Measurements from ENCODE around the gene COL18A1.

COL18A1 gene

GRCh38 chr21:45481566-45481965, 76.6 kb downstream of the COL18A1 start:
- no peak for FAIRE-seq
- DNase-seq (ENCODE audit: insufficient read length, low spot score), result no peak
- TF ChIP-seq, protein P1, sequence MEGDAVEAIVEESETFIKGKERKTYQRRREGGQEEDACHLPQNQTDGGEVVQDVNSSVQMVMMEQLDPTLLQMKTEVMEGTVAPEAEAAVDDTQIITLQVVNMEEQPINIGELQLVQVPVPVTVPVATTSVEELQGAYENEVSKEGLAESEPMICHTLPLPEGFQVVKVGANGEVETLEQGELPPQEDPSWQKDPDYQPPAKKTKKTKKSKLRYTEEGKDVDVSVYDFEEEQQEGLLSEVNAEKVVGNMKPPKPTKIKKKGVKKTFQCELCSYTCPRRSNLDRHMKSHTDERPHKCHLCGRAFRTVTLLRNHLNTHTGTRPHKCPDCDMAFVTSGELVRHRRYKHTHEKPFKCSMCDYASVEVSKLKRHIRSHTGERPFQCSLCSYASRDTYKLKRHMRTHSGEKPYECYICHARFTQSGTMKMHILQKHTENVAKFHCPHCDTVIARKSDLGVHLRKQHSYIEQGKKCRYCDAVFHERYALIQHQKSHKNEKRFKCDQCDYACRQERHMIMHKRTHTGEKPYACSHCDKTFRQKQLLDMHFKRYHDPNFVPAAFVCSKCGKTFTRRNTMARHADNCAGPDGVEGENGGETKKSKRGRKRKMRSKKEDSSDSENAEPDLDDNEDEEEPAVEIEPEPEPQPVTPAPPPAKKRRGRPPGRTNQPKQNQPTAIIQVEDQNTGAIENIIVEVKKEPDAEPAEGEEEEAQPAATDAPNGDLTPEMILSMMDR (IDR thresholded peaks at IDR 0.05; ENCODE audit: insufficient read depth, missing control alignments), result no peak

DNA sequence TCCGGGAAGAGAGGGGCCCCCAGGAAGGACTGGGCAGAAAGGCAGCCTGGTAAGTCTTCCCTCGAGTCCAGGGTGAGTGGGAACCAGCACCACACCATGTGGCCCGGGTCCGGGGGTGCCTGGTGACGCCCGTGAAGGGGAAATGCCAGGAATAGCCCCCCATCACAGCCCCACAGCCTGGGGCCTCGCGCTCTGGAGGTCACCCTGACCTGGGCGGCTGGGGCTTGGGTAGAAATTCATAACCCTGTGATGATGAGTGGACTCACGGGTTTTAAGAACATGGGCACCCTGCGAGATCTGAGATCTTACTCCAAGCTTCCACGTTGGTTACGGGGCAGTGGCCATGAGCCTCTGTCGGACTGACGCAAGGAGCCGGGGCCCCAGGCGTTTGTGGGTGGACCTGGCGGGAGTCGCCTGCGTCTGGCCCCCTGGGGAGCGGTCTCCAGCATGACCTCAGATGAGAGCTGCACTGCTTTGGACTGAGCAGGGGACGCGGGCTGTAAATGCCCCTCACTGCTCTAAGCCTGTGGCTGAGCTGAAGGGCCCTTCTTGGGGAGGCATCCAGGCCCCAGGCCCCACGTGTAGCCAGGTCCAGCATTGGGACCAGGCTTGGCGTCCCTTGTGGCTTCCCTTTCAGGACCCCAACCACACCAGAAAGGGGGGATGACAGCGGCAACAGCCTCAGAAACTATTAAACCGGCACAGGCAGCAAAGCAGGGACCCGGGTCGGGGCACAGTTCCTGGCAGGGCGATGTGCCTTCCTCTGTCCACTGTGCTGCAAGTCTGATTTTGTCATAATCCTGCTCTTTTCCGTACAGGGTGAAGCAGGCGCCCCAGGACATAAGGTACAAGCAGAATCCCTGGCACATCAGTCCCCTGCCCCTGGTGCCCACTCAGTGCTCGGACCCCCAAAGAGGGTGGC, 77.3 kb downstream of the COL18A1 start:
- TF ChIP-seq, protein P1 (IDR thresholded peaks at IDR 0.05; ENCODE audit: insufficient read depth, missing control alignments), result no peak
- DNase-seq (ENCODE audit: insufficient read length, low spot score) (no peak), FAIRE-seq (no peak)

- DNase-seq (ENCODE audit: insufficient read length, low spot score) (no peak), FAIRE-seq (no peak)
- TF ChIP-seq, protein P1 (IDR thresholded peaks at IDR 0.05; ENCODE audit: insufficient read depth, missing control alignments), result no peak
Measured at GRCh38 chr21:45482899-45483821, 78.2 kb downstream of the COL18A1 start.

DNA sequence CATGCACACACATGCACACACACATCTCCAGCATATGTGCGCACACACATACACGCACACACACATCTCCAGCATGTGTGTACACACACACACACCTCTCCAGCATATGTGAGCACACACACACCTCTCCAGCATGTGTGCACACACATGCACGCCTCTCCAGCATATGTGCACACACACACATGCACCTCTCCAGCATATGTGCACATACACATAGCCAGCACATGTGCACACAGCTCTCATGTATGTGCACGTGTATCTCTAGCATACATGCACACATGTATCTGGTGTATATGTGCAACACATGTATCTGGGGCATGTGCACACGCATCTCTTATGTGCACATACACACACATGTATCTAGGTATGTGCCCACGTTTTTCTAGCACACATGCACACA, 79.4 kb downstream of the COL18A1 start:
- DNase-seq (ENCODE audit: insufficient read length, low spot score) (no peak), FAIRE-seq (no peak)
- TF ChIP-seq, protein P1 (IDR thresholded peaks at IDR 0.05; ENCODE audit: insufficient read depth, missing control alignments), result no peak

GRCh38 chr21:45485686-45486442, 80.9 kb downstream of the COL18A1 start:
- TF ChIP-seq, protein P1 (IDR thresholded peaks at IDR 0.05; ENCODE audit: insufficient read depth, missing control alignments), result no peak
- FAIRE-seq (no peak), DNase-seq (ENCODE audit: insufficient read length, low spot score) (no peak)

DNA sequence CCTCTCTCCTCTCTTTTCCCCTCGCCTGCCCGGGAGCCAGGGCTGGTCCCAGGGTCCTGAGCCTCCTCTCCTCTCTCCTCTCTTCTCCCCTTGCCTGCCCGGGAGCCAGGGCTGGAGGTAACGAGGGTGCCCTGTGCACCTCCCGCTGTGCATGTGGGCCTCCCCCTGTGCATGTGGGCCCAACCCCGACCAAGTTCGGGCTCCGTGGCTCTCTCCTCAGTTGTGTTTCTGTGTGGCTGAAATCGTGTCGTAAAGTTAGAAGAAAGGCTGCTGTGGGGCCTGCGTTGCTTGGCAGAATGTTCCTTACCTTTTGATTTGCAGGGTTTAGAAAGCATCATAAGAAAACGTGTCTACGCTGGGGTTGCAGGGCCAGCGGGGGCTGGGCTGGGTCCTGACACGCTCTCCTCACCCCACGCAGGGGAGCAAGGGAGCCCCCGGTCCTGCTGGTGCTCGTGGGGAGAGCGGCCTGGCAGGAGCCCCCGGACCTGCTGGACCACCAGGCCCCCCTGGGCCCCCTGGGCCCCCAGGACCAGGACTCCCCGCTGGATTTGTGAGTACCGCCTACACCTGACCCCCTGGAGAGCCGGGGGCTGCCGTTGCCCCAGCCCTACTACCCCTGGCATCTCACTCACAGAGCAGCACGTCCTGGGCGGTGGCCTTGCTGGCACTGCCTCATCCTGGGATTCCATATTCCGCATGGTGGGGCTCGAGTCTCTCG, 81.6 kb downstream of the COL18A1 start:
- FAIRE-seq, result no peak
- DNase-seq (ENCODE audit: insufficient read length, low spot score), result no peak
- TF ChIP-seq, protein P1 (IDR thresholded peaks at IDR 0.05; ENCODE audit: insufficient read depth, missing control alignments), result no peak

Measured in D721Med (cell line).